ENCODE measurements around the gene LTO1. TPM values are rescaled to one million over a fixed set of nuclear protein-coding genes. Genes with fewer than 3 reads are reported as not detected.

LTO1 gene
- polyA plus RNA-seq, 1 experiment = 13.7 TPM

DNA sequence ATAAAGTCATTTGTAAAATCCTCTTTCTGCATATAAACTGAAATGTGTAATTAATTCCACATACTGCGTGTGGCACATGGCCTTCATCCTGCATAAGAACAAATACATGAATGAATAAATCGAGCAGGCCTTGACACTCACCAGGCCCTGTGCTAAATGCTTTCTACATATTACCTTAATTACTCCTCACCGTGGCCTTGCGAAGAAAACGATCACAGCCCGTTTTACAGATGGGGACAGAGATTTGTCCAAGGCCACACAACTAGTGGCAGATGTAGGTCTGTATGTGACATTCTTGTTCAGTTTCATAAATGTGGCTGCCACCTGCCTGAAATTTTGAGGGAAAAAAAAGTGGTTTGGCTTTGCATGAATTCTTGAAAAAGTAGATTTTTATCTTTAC is 40.0 kb downstream of the LTO1 start:
- TF ChIP-seq, protein P1, sequence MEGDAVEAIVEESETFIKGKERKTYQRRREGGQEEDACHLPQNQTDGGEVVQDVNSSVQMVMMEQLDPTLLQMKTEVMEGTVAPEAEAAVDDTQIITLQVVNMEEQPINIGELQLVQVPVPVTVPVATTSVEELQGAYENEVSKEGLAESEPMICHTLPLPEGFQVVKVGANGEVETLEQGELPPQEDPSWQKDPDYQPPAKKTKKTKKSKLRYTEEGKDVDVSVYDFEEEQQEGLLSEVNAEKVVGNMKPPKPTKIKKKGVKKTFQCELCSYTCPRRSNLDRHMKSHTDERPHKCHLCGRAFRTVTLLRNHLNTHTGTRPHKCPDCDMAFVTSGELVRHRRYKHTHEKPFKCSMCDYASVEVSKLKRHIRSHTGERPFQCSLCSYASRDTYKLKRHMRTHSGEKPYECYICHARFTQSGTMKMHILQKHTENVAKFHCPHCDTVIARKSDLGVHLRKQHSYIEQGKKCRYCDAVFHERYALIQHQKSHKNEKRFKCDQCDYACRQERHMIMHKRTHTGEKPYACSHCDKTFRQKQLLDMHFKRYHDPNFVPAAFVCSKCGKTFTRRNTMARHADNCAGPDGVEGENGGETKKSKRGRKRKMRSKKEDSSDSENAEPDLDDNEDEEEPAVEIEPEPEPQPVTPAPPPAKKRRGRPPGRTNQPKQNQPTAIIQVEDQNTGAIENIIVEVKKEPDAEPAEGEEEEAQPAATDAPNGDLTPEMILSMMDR (IDR thresholded peaks at IDR 0.05; ENCODE audit: insufficient read depth, low read depth, low read length) = no peak
- ChIA-PET CTCF (interaction anchor here (1.0 to 1.3 kb wide), 2 partner anchors 47 to 503 kb away, joined by 3 to 4 read pairs; no protein-coding TSS in a partner anchor), POLR2A (no interaction called here)
- DNase-seq (ENCODE audit: low read depth) = no peak
- no peaks in the 10 kb centered on the region for H3K27me3 ChIP-seq (ENCODE audit: control insufficient read depth, insufficient read depth, low read length)
- H3K36me3 ChIP-seq (ENCODE audit: control insufficient read depth, insufficient read depth, low read length) = no peaks in the 10 kb centered on the region
- H3K4me3 ChIP-seq (ENCODE audit: low read depth, low read length) = no peak overlapping the region

DNA sequence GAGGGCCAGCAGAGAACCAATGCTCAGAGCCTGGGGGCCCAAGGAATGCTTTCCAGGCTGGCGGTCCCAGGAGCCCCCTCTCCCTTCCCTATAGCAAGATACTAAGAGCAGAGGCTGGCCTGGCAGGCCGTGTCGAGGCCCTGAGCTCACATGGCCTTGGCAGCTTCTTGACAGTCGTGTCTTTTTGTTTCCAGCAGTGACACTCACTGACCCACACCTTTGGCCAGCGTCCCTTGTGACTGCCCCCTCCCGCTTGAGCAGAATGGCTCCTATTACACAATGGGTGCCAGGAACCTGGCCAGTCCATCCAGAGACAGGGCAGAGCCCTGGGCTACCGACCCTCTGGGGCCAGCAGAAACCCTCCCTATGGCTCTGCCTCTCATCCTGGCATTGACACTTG is 40.6 kb downstream of the LTO1 start:
- no peak for DNase-seq (ENCODE audit: low read depth)
- Histone ChIP-seq H3K4me3 (ENCODE audit: low read depth, low read length) (no peak overlapping the region), H3K36me3 (ENCODE audit: control insufficient read depth, insufficient read depth, low read length) (no peaks in the 10 kb centered on the region), H3K27me3 (ENCODE audit: control insufficient read depth, insufficient read depth, low read length) (no peaks in the 10 kb centered on the region)
- CTCF ChIA-PET = interaction anchor here (0.9 kb wide), 1 partner anchor 533 kb away, joined by 4 read pairs; no protein-coding TSS in a partner anchor
- TF ChIP-seq, protein P1 (IDR thresholded peaks at IDR 0.05; ENCODE audit: insufficient read depth, low read depth, low read length) = no peak
- POLR2A ChIA-PET = no interaction called here

DNA sequence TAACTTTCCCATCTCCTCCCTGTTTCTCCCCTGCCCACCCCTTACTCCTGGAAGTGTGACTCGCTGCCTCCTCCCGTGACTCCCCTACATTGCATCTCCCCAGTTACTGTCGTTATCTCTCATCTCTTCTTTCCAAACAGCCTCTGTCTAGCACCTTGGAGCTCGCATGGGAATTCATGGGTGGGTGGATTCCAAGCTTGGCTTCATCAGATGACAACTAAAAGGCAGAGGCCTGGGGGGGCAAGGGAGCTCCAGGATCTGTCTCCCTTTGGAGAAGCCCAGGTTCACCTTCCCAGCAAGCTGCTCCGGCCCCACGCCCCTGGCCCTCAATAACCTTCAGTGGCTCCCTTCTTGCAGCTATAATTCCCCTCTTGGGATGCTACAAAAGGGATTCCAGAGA is 41.1 kb downstream of the LTO1 start:
- Histone ChIP-seq H3K4me3 (ENCODE audit: low read depth, low read length) (no peak overlapping the region), H3K27me3 (ENCODE audit: control insufficient read depth, insufficient read depth, low read length) (no peaks in the 10 kb centered on the region), H3K36me3 (ENCODE audit: control insufficient read depth, insufficient read depth, low read length) (no peaks in the 10 kb centered on the region)
- no peak for DNase-seq (ENCODE audit: low read depth)
- ChIA-PET CTCF (interaction anchor here (0.9 kb wide), 1 partner anchor 532 kb away, joined by 4 read pairs; no protein-coding TSS in a partner anchor), POLR2A (no interaction called here)
- TF ChIP-seq, protein P1 (IDR thresholded peaks at IDR 0.05; ENCODE audit: insufficient read depth, low read depth, low read length) = no peak

DNA sequence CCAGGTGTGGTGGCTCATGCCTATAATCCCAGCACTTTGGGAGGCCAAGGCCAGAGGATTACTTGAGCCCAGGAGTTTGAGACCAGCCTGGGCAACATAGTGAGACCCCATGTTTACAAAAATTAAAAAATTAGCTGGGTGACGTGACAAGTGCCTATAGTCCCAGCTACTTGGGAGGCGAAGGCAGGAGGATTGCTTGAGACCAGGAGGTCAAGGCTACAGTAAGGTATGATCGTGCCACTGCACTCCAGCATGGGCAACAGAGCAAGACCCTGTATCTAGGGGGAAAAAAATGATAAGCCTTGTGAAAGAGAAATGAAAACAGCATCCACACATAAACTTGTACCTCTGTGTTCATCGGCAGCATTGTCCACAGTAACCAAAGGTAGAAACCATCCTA is 42.3 kb downstream of the LTO1 start:
- TF ChIP-seq, protein P1 (IDR thresholded peaks at IDR 0.05; ENCODE audit: insufficient read depth, low read depth, low read length) = no peak
- no peak for DNase-seq (ENCODE audit: low read depth)
- Histone ChIP-seq H3K36me3 (ENCODE audit: control insufficient read depth, insufficient read depth, low read length) (no peaks in the 10 kb centered on the region), H3K4me3 (ENCODE audit: low read depth, low read length) (no peak overlapping the region), H3K27me3 (ENCODE audit: control insufficient read depth, insufficient read depth, low read length) (no peaks in the 10 kb centered on the region)
- ChIA-PET POLR2A (no interaction called here), CTCF (no interaction called here)

DNA sequence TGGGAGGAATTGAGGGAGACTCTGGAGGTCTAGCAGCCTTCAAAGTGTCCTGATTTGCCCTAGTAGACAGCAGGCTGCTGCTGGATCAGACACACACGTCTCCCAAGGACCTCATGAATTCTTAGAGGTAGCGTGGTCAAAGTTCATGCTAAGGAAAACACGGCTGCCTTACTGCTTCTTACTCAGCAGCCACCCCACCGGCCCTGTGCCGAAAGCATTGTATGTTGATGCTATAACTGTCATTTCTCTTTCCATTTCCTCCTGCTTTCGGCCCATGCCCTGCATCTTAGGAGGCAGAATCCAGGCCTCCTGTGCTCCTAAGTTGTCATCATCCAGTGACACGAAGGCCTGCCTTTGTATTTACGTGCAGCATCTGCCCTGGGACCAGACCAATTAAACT is 44.7 kb downstream of the LTO1 start:
- ChIA-PET CTCF (no interaction called here), POLR2A (no interaction called here)
- H3K27me3 ChIP-seq (ENCODE audit: control insufficient read depth, insufficient read depth, low read length) = no peaks in the 10 kb centered on the region
- TF ChIP-seq, protein P1 (IDR thresholded peaks at IDR 0.05; ENCODE audit: insufficient read depth, low read depth, low read length) = no peak
- no peak overlapping the region for H3K4me3 ChIP-seq (ENCODE audit: low read depth, low read length)
- no peak for DNase-seq (ENCODE audit: low read depth)
- H3K36me3 ChIP-seq (ENCODE audit: control insufficient read depth, insufficient read depth, low read length) = no peaks in the 10 kb centered on the region

All from BJ (cell line).